Fibroblast of mammary gland (primary cell): ENCODE results near the gene OGDH.

Experiments used
- DNase-seq: peaks from one replicate; pipeline ENCODE4 v3.0.0-alpha.2; 2010; ENCODE audit warnings: low read depth
- H3K4me3 ChIP-seq: 2 replicates; pipeline ENCODE4 v1.5.1; 2011; ENCODE audit warnings: low read depth, mild to moderate bottlenecking, low read length, moderate library complexity; ENCODE audit not compliant: control insufficient read depth
- TF ChIP-seq, protein P1 (sequence below): conservative IDR thresholded peaks from 2 replicates; pipeline ENCODE4 v1.5.1; 2011; ENCODE audit warnings: low read depth, low read length, inconsistent platforms; ENCODE audit not compliant: control insufficient read depth, insufficient read depth

The OGDH gene

DNA sequence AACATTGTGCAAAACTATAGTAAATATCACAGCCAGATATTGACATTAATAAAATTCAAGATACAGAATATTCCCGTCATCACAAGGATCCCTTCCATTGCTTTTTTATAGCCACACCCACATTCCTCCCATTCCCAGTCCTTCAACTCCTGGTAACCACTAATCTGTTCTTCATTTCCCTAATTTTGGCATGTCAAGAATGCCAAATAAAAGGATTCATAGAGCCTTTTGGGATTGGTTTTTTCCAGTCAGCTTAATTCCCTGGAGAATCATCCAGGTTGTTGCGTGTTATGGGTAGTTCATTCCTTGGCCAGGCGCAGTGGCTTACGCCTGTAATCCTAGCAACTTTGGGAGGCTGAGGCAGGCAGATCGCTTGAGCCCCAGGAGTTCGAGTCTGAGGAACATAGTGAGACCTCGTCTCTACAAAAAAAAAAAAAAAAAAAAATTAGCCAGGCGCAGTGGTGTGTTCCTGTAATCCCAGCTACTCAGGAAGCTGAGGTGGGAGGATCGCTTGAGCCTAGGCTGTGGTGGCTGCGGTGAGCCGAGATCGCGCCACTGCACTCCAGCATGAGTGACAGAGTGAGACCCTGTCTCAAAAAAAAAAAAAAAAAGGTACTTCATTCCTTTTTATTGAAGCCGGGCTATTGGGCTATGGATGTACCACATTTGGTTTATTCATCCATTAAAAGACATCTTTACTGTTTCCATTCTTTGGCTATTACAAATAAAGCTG, 2.7 kb downstream of the OGDH start:
- no peak overlapping the region for H3K4me3 ChIP-seq
- peak; percentile 33 for DNase-seq

DNA sequence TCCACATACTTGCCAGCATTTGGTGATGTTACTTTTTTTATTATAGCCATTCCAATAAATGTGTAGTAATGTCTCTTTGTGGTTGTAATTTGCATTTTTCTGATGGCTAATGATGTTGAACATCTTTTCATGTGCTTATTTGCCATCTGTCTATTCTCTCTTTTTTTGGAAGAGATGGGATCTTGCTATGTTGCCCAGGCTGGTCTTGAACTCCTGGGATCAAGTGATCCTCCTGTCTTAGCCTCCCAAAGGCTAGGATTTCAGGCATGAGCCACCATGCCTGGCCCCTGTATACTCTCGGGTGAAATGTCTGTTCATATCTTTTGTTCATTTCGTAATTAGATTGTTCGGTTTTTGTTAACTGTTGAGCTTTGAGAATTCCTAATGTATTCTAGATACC, 3.4 kb downstream of the OGDH start:
- TF ChIP-seq, protein P1, sequence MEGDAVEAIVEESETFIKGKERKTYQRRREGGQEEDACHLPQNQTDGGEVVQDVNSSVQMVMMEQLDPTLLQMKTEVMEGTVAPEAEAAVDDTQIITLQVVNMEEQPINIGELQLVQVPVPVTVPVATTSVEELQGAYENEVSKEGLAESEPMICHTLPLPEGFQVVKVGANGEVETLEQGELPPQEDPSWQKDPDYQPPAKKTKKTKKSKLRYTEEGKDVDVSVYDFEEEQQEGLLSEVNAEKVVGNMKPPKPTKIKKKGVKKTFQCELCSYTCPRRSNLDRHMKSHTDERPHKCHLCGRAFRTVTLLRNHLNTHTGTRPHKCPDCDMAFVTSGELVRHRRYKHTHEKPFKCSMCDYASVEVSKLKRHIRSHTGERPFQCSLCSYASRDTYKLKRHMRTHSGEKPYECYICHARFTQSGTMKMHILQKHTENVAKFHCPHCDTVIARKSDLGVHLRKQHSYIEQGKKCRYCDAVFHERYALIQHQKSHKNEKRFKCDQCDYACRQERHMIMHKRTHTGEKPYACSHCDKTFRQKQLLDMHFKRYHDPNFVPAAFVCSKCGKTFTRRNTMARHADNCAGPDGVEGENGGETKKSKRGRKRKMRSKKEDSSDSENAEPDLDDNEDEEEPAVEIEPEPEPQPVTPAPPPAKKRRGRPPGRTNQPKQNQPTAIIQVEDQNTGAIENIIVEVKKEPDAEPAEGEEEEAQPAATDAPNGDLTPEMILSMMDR, result no peak
- no peak overlapping the region for H3K4me3 ChIP-seq
- DNase-seq, result no peak

More for the DNA sequence above, 2.7 kb downstream of the OGDH start:
- TF ChIP-seq, protein P1, result no peak

DNA sequence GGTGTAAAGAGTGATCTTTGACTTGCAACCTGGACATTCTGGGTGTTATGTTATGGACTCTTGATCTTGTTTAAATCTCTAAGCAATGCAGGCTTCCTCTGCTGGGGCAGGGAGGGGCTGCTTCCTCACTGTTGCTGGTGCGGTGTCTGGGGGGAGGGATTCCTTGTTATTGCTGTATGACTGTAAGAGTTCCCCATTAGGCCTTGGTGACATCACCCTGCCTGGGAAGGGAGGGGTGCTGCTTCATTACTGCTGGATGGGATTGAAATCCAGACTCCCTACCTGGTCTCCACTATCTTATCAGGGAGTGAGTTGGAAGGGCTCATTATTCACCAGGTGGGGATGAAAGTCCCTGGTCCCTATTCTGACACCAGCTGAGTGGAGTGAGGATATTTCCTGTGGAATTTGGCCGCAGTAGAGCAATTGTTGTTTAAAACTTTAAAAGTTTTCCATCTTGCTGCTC, 8.8 kb downstream of the OGDH start:
- H3K4me3 ChIP-seq, result no peak overlapping the region
- DNase-seq, result peak; percentile 32
- TF ChIP-seq, protein P1, result no peak

DNA sequence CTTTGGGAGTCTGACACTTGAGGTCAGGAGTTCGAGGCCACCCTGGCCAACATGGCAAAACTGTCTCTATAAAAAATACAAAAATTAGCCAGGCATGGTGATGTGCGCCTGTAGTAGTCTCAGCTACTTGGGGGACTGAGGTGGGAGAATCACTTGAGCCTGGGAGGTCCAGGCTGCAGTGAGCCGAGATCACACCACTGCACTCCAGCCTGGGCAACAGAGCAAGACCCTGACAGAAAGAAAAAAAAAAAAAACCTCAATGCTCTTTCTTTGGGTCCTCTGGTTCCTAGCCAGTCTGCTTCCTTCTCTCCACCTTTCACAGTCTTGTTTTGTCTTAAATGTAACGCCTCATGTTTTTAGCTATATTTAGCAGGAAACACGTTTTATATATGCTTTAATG, 9.4 kb downstream of the OGDH start:
- H3K4me3 ChIP-seq, result no peak overlapping the region
- no peak for DNase-seq
- TF ChIP-seq, protein P1, result no peak

DNA sequence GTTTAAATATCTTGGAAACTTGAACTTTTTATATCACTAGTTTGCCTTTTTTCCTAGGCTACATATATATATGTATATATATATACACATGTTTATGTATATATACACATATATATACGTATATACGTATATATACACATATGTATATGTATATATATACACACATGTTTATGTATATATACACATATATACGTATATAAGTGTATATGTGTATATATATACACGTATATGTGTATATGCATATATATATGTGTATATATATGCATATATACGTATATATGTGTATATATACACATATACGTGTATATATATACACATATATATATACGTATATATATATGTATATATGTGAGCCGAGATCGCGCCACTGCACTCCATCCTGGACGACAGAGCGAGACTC, 10.1 kb downstream of the OGDH start:
- DNase-seq, result no peak
- TF ChIP-seq, protein P1, result no peak
- H3K4me3 ChIP-seq, result no peak overlapping the region

DNA sequence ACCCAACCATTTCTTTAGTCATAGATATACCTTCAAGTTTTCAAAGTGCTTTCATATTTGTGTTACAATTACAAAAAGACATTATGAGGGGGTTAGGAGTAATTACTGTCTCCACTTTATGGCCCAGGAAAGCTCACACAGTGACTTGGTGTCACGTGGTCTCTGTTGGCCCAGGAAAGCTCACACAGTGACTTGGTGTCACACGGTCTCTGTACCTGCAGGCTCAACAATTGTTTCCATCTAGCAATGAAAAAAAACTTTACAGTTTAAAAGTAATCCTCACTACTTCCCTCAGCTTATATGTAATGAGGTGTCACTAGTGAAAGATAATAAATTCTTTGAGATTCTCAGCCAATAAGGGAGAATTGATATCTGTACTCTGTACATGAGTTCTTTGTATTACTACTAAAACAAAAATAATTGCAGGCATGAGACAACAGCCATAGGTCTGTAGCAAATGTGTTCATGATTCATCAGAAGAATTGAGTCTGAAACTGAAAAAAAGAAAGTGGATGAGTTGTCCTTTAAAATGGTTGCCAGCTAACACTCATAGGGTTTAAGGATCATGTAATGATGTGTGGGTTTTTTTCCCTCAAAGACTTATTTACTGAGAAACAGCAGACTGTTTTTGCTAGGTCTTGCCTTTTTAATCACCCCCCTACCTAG, 10.9 kb downstream of the OGDH start:
- DNase-seq, result peak; percentile 88
- TF ChIP-seq, protein P1, result no peak
- no peak overlapping the region for H3K4me3 ChIP-seq
